DOHH2 (cell line): ENCODE data around the gene KCNG1.

ENCODE experiments used
- H3F3A ChIP-seq: fragments of 200-600 bp; sonication (generic), shearing (Covaris generic); 2 replicates; pipeline ENCODE4 v1.6.0; 2016; ENCODE audit warnings: antibody characterized with exemption, mild to moderate bottlenecking; ENCODE audit not compliant: control insufficient read depth, insufficient read depth
- H3K27ac ChIP-seq: fragments of 200-600 bp; sonication (generic); 2 replicates; pipeline ENCODE4 v1.5.1; 2014; ENCODE audit warnings: low read depth, mild to moderate bottlenecking, low read length, moderate library complexity
- H3K27me3 ChIP-seq: fragments of 200-600 bp; sonication (generic); 2 replicates; pipeline ENCODE4 v1.6.1; 2014; ENCODE audit warnings: mild to moderate bottlenecking, low read length, mixed read lengths; ENCODE audit not compliant: control insufficient read depth
- H3K36me3 ChIP-seq: fragments of 200-600 bp; sonication (generic); 2 replicates; pipeline ENCODE4 v1.6.1; 2014; ENCODE audit warnings: mild to moderate bottlenecking, low read length, moderate library complexity, mixed read lengths; ENCODE audit not compliant: control insufficient read depth
- H3K4me1 ChIP-seq: fragments of 200-600 bp; sonication (generic); 2 replicates; pipeline ENCODE4 v1.6.1; 2014; ENCODE audit warnings: mild to moderate bottlenecking, low read length, mixed read lengths; ENCODE audit not compliant: control insufficient read depth
- H3K4me2 ChIP-seq: fragments of 200-600 bp; sonication (generic); 2 replicates; pipeline ENCODE4 v1.6.0; 2014; ENCODE audit warnings: mild to moderate bottlenecking, low read length, moderate library complexity
- H3K4me3 ChIP-seq: fragments of 200-600 bp; sonication (generic); 2 replicates; pipeline ENCODE4 v1.5.1; 2014; ENCODE audit warnings: mild to moderate bottlenecking, low read length, mixed read lengths
- H3K79me2 ChIP-seq: fragments of 200-600 bp; sonication (generic); 2 replicates; pipeline ENCODE4 v1.6.1; 2014; ENCODE audit warnings: mild to moderate bottlenecking, low read length, mixed read lengths; ENCODE audit not compliant: control insufficient read depth
- H3K9me2 ChIP-seq: fragments of 200-600 bp; sonication (generic); replicated peaks from 2 replicates; pipeline ENCODE4 v1.6.1; 2014; ENCODE audit warnings: mild to moderate bottlenecking, low read length, mixed read lengths; ENCODE audit not compliant: control insufficient read depth
- H3K9me3 ChIP-seq: fragments of 200-600 bp; sonication (generic); 2 replicates; pipeline ENCODE4 v1.6.1; 2014; ENCODE audit warnings: antibody characterized with exemption, low read length, mixed read lengths; ENCODE audit not compliant: control insufficient read depth, insufficient read depth
- H4K20me1 ChIP-seq: fragments of 200-600 bp; sonication (generic); 2 replicates; pipeline ENCODE4 v1.6.0; 2014; ENCODE audit warnings: low read depth, mild to moderate bottlenecking, antibody characterized with exemption, low read length, moderate library complexity; ENCODE audit not compliant: control insufficient read depth, insufficient read depth
- EZH2phosphoT487 ChIP-seq: fragments of 200-600 bp; sonication (generic); IDR thresholded peaks from 2 replicates; pipeline ENCODE4 v1.6.1; 2017; ENCODE audit warnings: borderline replicate concordance, mild to moderate bottlenecking, antibody characterized with exemption, low read length, moderate library complexity, mixed read lengths
- TF ChIP-seq, protein P1 (sequence below): fragments of 200-600 bp; sonication (generic); IDR thresholded peaks from one replicate; pipeline ENCODE4 v1.5.1; 2014; ENCODE audit warnings: antibody characterized with exemption, mild to moderate bottlenecking, low read depth, low read length; ENCODE audit not compliant: poor library complexity, severe bottlenecking

Gene KCNG1

DNA sequence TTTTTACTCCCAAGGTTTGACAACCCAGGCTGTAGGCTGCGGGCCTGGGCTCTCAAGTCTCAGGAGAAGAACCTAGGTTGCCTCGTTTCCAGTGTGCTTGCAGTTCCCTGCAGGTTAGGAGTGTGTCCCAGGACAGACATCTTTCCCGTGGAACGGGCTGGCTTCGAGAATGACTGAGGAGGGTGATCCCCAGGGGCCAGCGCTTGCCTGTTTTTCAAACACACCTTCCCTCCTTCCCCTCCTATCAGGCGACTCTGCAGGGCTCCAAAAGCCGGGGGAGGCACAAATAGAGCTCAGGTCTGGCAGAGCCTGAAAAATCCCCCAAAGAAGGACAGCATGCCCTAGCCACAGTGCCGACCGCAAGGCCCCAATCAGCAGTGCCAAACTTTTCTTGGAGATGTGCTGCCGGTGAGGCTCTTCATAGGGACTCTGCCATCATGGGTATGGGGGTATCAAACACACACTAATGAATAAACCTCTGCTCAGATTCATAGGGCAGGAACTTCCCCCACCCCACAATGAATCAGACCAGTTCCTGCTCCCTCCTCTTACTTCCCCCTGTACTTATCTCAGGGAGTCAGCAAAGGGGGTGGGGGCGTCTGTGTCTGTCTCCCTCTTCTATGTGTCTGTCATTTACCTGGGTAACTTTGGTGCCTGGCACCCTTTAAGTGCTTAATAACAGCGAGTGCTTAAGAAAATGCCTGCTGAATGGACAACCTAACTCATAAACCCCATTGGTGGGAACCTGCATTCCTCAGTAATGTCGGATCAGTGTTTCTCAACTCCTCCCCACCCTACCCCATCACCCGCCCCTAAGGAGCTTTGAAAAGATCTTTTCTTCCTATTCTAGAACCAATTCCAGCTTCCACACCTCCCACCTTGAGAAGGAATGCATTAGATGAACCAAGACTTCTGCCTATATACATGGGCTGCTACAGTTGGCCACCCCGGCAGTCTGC lies 1.6 kb downstream of the KCNG1 start:
- no peaks in the 10 kb centered on the region for H3F3A ChIP-seq
- peaks cover 34% of the 10 kb centered on the region for H3K27me3 ChIP-seq
- H4K20me1 ChIP-seq, result no peaks in the 10 kb centered on the region
- no peak overlapping the region for H3K4me2 ChIP-seq
- H3K4me1 ChIP-seq, result no peaks in the 10 kb centered on the region
- no peaks in the 10 kb centered on the region for H3K9me2 ChIP-seq
- no peaks in the 10 kb centered on the region for H3K9me3 ChIP-seq
- TF ChIP-seq EZH2phosphoT487, result no peak
- TF ChIP-seq, protein P1, sequence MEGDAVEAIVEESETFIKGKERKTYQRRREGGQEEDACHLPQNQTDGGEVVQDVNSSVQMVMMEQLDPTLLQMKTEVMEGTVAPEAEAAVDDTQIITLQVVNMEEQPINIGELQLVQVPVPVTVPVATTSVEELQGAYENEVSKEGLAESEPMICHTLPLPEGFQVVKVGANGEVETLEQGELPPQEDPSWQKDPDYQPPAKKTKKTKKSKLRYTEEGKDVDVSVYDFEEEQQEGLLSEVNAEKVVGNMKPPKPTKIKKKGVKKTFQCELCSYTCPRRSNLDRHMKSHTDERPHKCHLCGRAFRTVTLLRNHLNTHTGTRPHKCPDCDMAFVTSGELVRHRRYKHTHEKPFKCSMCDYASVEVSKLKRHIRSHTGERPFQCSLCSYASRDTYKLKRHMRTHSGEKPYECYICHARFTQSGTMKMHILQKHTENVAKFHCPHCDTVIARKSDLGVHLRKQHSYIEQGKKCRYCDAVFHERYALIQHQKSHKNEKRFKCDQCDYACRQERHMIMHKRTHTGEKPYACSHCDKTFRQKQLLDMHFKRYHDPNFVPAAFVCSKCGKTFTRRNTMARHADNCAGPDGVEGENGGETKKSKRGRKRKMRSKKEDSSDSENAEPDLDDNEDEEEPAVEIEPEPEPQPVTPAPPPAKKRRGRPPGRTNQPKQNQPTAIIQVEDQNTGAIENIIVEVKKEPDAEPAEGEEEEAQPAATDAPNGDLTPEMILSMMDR, result no peak
- H3K36me3 ChIP-seq, result no peaks in the 10 kb centered on the region
- H3K4me3 ChIP-seq, result no peak overlapping the region
- no peak overlapping the region for H3K27ac ChIP-seq
- no peaks in the 10 kb centered on the region for H3K79me2 ChIP-seq

DNA sequence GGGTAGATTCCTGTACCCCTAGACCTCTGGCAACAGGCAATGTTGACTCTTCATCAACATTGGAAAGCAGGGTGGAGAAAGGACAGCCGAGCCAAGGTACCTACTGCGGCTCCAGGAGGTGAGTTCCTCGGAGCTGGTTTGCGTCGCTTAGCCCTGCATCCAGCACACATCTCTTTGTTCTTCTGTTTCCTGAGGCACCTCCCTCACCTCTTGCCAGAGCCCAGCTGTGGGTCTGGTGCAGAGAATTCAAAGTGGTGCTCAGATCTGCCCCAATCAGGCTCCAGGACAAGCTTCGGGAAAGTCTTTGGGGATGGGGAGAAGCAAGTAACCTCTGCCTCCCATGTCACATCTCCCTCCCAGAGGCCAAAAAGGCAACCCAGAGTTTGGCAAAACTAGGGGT lies 2.2 kb downstream of the KCNG1 start:
- no peak overlapping the region for H3K4me3 ChIP-seq
- no peak for TF ChIP-seq EZH2phosphoT487
- TF ChIP-seq, protein P1, result no peak
- no peak overlapping the region for H3K4me2 ChIP-seq

DNA sequence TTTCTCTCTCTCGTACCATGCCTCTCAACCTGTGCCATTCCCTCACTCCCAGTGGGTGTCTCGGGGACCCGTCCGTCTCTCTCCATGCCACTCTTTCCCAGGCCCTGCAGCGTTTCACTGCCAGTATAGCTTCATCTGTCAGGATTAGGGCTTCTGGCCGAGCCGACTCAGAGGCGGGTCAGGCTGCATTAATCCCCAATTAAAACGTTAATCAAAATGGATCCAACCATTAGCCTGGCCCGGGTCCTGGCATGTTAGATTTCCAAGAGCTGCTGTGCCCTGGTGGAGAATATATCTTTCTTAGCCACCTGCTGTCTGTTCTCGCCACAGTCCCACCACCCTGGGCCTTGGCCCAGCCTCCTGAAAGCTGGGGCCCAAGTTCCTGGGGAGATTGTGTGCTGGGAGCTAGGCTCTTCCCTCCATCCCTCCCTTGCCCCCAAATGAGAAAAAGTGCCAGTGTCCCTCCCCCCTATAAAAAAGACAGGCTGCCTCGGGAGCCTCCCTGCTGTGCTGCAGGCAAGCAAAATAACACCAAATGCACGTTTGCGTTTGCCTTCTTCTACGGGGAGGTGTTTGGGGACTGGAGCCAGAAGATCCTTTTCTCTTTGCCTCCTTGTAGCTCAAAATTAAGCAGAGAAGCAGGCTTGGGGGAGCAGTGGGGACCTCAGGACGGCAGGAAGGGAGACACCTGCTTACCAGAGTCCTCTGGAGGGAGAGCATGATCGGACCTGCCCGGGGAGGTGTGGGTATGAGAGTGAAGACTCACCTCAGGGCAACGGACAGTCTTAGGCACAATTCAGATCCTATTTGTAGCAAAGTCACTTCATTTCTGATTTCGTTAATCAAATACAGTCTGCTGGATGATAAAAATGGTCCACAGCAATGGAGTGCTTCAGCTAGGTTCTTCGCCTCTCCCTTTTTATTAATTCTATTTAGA lies 3.0 kb downstream of the KCNG1 start:
- H3K4me2 ChIP-seq, result no peak overlapping the region
- peaks cover 25% of the 10 kb centered on the region for H3K27me3 ChIP-seq
- no peak overlapping the region for H3K27ac ChIP-seq
- H3K4me1 ChIP-seq, result no peaks in the 10 kb centered on the region
- H3F3A ChIP-seq, result no peaks in the 10 kb centered on the region
- H3K79me2 ChIP-seq, result no peaks in the 10 kb centered on the region
- TF ChIP-seq EZH2phosphoT487, result no peak
- TF ChIP-seq, protein P1, result no peak
- H3K4me3 ChIP-seq, result no peak overlapping the region
- no peaks in the 10 kb centered on the region for H3K36me3 ChIP-seq
- no peaks in the 10 kb centered on the region for H3K9me3 ChIP-seq
- H4K20me1 ChIP-seq, result no peaks in the 10 kb centered on the region
- H3K9me2 ChIP-seq, result no peaks in the 10 kb centered on the region

More for the DNA sequence above, 2.2 kb downstream of the KCNG1 start:
- H3F3A ChIP-seq, result no peaks in the 10 kb centered on the region
- H4K20me1 ChIP-seq, result no peaks in the 10 kb centered on the region
- no peaks in the 10 kb centered on the region for H3K4me1 ChIP-seq
- peaks cover 27% of the 10 kb centered on the region for H3K27me3 ChIP-seq
- no peak overlapping the region for H3K27ac ChIP-seq
- H3K36me3 ChIP-seq, result no peaks in the 10 kb centered on the region
- no peaks in the 10 kb centered on the region for H3K9me2 ChIP-seq
- H3K9me3 ChIP-seq, result no peaks in the 10 kb centered on the region
- no peaks in the 10 kb centered on the region for H3K79me2 ChIP-seq
